Common myeloid progenitor, CD34-positive (primary cell): Measurements from ENCODE around the gene EFNB2.

Experiments
- CTCF ChIA-PET: fragments of 350-600 bp; sonication (Branson Sonifier 250); formaldehyde crosslinking; loops from one replicate; lab custom pipeline; 2021; ENCODE audit warnings: antibody characterized with exemption; lab: Charles Lee
- POLR2A ChIA-PET: fragments of 350-600 bp; sonication (Branson Sonifier 250); formaldehyde crosslinking; loops from one replicate; lab custom pipeline; 2021; ENCODE audit warnings: antibody characterized with exemption; lab: Charles Lee
- DNase-seq, 3 donors: peaks; one replicate each; pipeline versions ENCODE4 v3.0.0 to v3.0.0-alpha.2; 2013
- H3K27ac ChIP-seq, 2 experiments: 1 replicate in 1 of 2; 2 replicates in 1 of 2; pipeline ENCODE4 v1.7.0; 2013; ENCODE audit warnings: inconsistent platforms in 2 of 2, low read length in 2 of 2, mild to moderate bottlenecking in 2 of 2, low read depth in 1 of 2, moderate library complexity in 1 of 2; ENCODE audit not compliant: severe bottlenecking in 2 of 2, insufficient read depth in 1 of 2, poor library complexity in 1 of 2
- H3K27me3 ChIP-seq, 5 experiments: replicated peaks in 2 of 5; 1 replicate in 3 of 5; 2 replicates in 2 of 5; pipeline versions ENCODE4 v1.6.1 to v1.7.0; 2013; ENCODE audit warnings: low read length in 4 of 5, mild to moderate bottlenecking in 2 of 5, moderate library complexity in 2 of 5, inconsistent platforms in 1 of 5; ENCODE audit not compliant: insufficient read depth in 5 of 5, control insufficient read depth in 4 of 5
- H3K36me3 ChIP-seq, 4 experiments: 1 replicate in 2 of 4; 2 replicates in 2 of 4; pipeline versions ENCODE4 v1.6.1 to v1.7.0; 2013; ENCODE audit warnings: low read length in 3 of 4, control low read depth in 1 of 4, mild to moderate bottlenecking in 1 of 4; ENCODE audit not compliant: control insufficient read depth in 4 of 4, insufficient read depth in 4 of 4
- H3K4me1 ChIP-seq, 4 experiments: 1 replicate in 3 of 4; 2 replicates in 1 of 4; pipeline versions ENCODE4 v1.6.1 to v1.7.1; 2013; ENCODE audit warnings: low read length in 3 of 4, mild to moderate bottlenecking in 3 of 4, control low read depth in 1 of 4, inconsistent platforms in 1 of 4, moderate library complexity in 1 of 4; ENCODE audit not compliant: control insufficient read depth in 4 of 4, insufficient read depth in 4 of 4; ENCODE audit errors: control extremely low read depth in 1 of 4
- H3K4me3 ChIP-seq, 7 experiments: 1 replicate in 4 of 7; 2 replicates in 3 of 7; pipeline versions ENCODE4 v1.5.1 to v1.7.0; 2013; ENCODE audit warnings: mild to moderate bottlenecking in 7 of 7, low read length in 6 of 7, moderate library complexity in 6 of 7, inconsistent platforms in 2 of 7, low read depth in 2 of 7, control low read depth in 1 of 7; ENCODE audit not compliant: insufficient read depth in 4 of 7, control insufficient read depth in 1 of 7; ENCODE audit errors: extremely low read depth in 1 of 7
- H3K9me3 ChIP-seq, 5 experiments: 1 replicate in 4 of 5; 2 replicates in 1 of 5; pipeline versions ENCODE4 v1.6.1 to v1.7.1; 2013; ENCODE audit warnings: low read length in 4 of 5, mild to moderate bottlenecking in 2 of 5, inconsistent platforms in 1 of 5, low read depth in 1 of 5, moderate library complexity in 1 of 5; ENCODE audit not compliant: control insufficient read depth in 4 of 5, insufficient read depth in 2 of 5; ENCODE audit errors: control extremely low read depth in 1 of 5
- WGBS: methylation state at CpG from one replicate; pipeline ENCODE4 v1.1.5; 2013; ENCODE audit not compliant: insufficient coverage; 5-methylcytosine and 5-hydroxymethylcytosine counted together

Gene EFNB2

DNA sequence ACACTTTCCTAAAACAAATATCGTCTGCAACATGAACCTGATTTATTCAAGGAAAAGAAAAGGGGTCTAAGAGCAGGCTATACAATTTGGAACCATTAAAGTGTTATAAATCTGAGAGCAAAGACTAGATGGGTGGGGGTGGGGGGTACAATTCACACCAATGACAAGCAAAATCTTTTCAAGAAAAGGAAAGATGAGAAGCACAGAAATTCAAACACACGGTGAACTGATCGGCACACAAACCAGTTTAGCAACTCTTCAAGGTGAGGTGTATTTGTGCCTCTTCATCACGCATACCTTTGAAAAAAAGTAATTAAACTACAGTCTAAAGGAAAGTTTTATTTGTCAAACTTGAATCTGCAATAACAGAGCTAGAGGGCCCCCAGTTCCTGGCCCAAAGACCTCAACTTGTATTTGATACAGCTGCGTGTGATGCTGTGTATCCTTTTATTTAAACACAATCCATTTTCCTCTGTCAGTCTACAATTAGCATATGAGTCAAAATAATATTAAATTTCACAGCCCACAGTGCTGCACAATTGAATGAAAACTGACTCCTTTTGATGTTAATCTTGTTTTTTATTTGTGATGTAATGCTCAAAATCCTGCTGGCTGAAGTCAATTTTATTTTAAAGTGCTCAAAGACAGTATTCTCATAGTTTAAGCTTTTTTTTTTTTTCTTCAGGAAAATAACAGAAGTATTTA, 14.2 kb downstream of the EFNB2 start:
- peaks cover 0 to 7% (median 0%) of the 10 kb centered on the region in 5 experiments for H3K27me3 ChIP-seq
- 80% methylated on average over 1 of the region's 5 CpGs for WGBS
- POLR2A ChIA-PET: no interaction called here

DNA sequence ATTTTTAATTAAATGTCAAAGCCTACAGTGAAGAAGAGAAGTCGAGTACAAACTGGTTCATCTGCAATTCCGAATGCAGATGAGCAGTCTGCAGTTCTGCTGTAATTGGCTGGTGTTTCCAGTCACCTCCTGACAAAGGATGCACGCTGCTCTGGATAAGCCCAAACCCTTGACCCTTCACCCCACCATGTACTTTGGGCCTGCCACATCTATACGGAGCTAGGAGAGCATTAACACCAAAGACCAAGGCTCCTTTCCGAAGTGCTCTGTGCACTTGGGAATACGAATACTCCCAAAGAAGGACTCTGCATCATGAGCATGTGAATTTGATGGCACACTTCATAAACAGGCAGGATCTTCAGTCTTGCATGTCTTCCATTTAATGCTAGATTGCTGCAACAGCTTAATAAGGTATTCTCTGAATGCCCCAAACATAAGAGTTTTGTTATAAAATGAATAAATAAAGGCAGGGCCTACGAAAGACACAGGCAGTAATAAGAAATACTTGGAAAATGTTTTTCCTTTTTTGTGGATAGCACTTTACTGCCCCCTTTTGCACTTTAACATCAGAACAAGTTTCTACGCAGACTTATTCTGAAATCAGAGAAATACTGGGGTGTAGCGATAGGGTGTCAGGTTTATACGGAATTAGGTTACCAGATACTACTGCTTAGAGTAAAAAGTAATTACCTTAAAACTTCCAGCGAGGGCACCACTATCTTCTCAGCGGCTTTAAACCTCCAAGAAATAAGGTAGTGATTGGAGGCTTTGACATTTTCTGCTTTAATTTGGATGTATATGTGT, 15.0 kb downstream of the EFNB2 start:
- POLR2A ChIA-PET: no interaction called here
- Histone ChIP-seq H3K27me3 (peaks cover 0 to 7% (median 0%) of the 10 kb centered on the region in 5 experiments), H3K36me3 (no peaks in the 10 kb centered on the region), H3K27ac (no peak overlapping the region), H3K4me1 (no peaks in the 10 kb centered on the region), H3K4me3 (no peak overlapping the region), H3K9me3 (no peaks in the 10 kb centered on the region)
- WGBS: 95% methylated on average over 6 of the region's 12 CpGs
- DNase-seq: peak in 2 of 3 donors; percentile 47 to 51
- CTCF ChIA-PET: interaction anchor here (1.0 to 1.7 kb wide), 4 partner anchors 9 to 422 kb away, joined by 3 to 5 read pairs (median 3); no protein-coding TSS in a partner anchor

More for the DNA sequence above, 14.2 kb downstream of the EFNB2 start:
- CTCF ChIA-PET: interaction anchor here (0.6 to 1.4 kb wide), 7 partner anchors 9 to 436 kb away, joined by 3 to 6 read pairs (median 3); no protein-coding TSS in a partner anchor
- H3K4me1 ChIP-seq: no peaks in the 10 kb centered on the region
- no peaks in the 10 kb centered on the region for H3K9me3 ChIP-seq
- no peaks in the 10 kb centered on the region for H3K36me3 ChIP-seq
- H3K27ac ChIP-seq: no peak overlapping the region
- no peak overlapping the region for H3K4me3 ChIP-seq
- no peak for DNase-seq

DNA sequence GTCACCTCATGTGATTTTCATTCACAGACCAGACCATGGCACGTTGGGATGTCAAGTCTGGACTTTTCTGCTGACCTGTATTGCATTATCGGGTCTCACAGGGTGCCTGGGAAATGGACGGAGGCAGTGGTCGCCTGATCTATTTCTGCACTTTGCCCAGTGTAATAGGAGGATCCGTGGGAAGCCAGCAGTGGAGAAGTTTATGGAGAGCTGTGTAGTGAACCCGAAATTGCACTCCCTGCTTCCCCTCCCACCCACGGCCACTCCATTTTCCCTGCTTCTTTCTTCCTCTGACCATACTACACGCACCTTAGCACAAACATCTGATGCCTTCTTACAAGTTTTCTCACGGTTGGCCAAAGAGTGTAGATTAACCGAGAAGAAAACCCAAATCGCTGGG, 16.9 kb downstream of the EFNB2 start:
- CTCF ChIA-PET: interaction anchor here (1.3 to 2.1 kb wide), 2 partner anchors 10 to 422 kb away, joined by 3 to 5 read pairs; no protein-coding TSS in a partner anchor
- H3K4me3 ChIP-seq: no peak overlapping the region
- WGBS: 98% methylated on average over 8 of the region's 11 CpGs

DNA sequence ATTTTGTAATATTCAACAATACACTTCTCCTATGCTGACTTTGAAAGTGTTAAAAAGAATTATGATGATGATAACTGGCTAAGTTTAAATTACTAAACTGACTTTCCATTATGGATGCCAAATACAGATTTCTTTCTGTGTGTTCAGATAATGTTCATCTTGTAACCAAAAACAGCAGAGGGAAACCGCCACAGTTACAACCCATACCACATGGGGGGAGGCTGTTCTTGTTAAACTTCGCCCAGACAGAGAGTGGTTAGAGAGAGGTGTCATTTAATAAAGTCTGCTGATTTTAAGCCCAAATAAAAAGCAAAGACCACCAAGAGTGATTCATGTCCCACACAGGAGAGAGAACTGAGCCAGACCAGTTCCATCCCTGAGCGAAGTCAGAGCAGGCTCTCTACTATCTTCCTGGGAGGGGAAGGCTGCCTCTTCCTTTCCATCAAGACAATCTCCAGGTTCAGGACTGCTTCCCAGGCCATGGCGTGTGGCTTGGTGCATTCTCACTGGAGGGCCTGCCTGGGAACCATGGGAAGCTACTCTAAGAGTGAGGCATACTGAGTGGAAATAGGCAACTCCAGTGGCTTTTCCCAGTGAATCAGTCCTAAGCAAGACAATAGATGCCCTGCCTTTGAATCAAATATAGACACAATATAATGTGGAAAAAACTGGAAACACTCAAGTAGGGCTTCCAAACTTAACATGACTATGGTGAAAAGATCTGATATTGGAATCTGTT, 18.2 kb downstream of the EFNB2 start:
- H3K27me3 ChIP-seq: no peaks in the 10 kb centered on the region
- H3K36me3 ChIP-seq: no peaks in the 10 kb centered on the region
- no peaks in the 10 kb centered on the region for H3K9me3 ChIP-seq
- ChIA-PET CTCF (interaction anchor here (2.1 kb wide), 1 partner anchor 9 kb away, joined by 5 read pairs; no protein-coding TSS in a partner anchor), POLR2A (no interaction called here)
- WGBS: 81% methylated on average over 3 of the region's 4 CpGs
- H3K4me1 ChIP-seq: no peaks in the 10 kb centered on the region
- H3K27ac ChIP-seq: no peak overlapping the region
- no peak overlapping the region for H3K4me3 ChIP-seq
- peak in 1 of 3 donors; percentile 57 for DNase-seq

More for the DNA sequence above, 16.9 kb downstream of the EFNB2 start:
- H3K9me3 ChIP-seq: no peaks in the 10 kb centered on the region
- no peak for DNase-seq
- POLR2A ChIA-PET: no interaction called here
- no peaks in the 10 kb centered on the region for H3K36me3 ChIP-seq
- H3K27me3 ChIP-seq: peaks cover 0 to 7% (median 0%) of the 10 kb centered on the region in 5 experiments
- no peak overlapping the region for H3K27ac ChIP-seq
- H3K4me1 ChIP-seq: no peaks in the 10 kb centered on the region

DNA sequence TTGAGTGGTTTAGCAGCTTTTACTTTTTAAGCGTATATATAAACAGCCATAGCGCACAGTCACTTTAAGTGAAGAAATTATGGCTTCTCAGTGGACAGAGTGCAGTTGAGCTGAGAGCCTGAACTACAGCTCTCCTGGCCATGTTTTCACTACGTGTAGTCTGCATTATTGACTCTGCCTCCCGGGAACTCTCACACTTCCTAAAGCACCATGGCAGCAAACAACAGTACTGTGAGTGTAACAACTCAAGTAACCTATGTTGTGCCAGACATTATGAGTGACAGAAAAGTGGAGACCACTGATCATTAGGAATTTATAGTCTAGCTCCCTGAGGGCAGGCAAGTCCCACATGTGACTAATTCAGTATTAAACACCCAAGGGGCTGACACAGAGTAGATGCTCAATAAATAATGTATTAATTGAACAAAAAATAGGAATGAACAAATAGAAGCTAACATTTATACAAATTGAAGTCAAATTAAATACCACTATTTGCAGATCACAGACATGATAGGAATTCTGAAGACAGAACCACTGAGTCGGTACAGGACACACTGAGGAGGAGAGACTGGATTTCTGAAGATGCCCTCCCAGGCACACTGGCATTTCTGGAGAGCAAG, 19.7 kb downstream of the EFNB2 start:
- H3K27ac ChIP-seq: no peak overlapping the region
- POLR2A ChIA-PET: no interaction called here
- 100% methylated on average over 4 of the region's 5 CpGs for WGBS
- H3K9me3 ChIP-seq: no peaks in the 10 kb centered on the region
- CTCF ChIA-PET: interaction anchor here (0.6 to 1.6 kb wide), 8 partner anchors 8 to 666 kb away, joined by 3 to 5 read pairs (median 4); no protein-coding TSS in a partner anchor
- H3K27me3 ChIP-seq: no peaks in the 10 kb centered on the region
- H3K4me1 ChIP-seq: no peaks in the 10 kb centered on the region
- no peaks in the 10 kb centered on the region for H3K36me3 ChIP-seq
- no peak overlapping the region for H3K4me3 ChIP-seq
- no peak for DNase-seq

DNA sequence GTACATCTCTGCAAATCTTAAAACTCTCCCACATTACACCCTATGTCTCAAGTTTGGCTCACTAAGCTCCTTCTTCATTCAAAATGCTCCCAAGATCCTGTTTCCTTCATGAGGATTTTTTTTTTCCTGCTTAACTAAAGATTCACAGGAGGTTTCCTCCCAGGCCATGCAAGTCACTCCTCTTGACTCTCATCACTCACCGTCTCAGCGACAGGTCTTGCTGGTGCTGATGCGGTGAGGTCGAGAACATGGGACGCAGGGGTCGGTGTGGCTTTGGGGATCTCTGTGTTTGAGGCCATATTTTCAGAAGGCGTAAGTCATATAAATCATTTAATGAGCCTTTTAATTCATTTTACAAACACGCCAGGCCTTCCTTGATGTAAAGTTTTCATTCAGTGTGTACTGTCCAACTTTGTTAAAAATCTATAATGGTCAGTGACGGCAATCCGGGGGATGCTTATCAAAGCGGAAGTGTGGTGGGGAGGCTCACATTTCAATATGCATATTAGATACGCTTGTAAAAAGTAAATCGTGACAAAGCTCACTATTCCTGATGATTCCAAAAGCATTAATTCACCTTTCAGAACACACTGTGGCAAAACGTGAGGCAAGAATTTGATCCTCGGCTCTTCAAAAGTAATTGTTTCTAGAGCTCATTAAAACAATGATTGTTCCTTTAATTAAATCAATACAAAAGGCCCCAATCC, 20.4 kb downstream of the EFNB2 start:
- DNase-seq: no peak
- 90% methylated on average over 7 of the region's 15 CpGs for WGBS
- CTCF ChIA-PET: interaction anchor here (0.7 to 1.6 kb wide), 8 partner anchors 8 to 665 kb away, joined by 3 to 5 read pairs (median 4); no protein-coding TSS in a partner anchor
- Histone ChIP-seq H3K27ac (no peak overlapping the region), H3K36me3 (no peaks in the 10 kb centered on the region), H3K9me3 (no peaks in the 10 kb centered on the region), H3K4me3 (no peak overlapping the region), H3K4me1 (no peaks in the 10 kb centered on the region), H3K27me3 (no peaks in the 10 kb centered on the region)
- POLR2A ChIA-PET: no interaction called here
